HEK293 (cell line): ENCODE data around the gene RNF215.

ENCODE experiments used
- BCL11A ChIP-seq: fragments of 450-650 bp; formaldehyde crosslinking; IDR thresholded peaks from 2 replicates; pipeline ENCODE4 v1.5.1; 2016; ENCODE audit warnings: low read depth, missing biosample characterization, missing genetic modification characterization
- BCL6B ChIP-seq: fragments of 450-650 bp; formaldehyde crosslinking; IDR thresholded peaks from 2 replicates; pipeline ENCODE4 v1.5.1; 2017; ENCODE audit warnings: missing biosample characterization, missing genetic modification characterization
- ELK4 ChIP-seq: IDR thresholded peaks from 2 replicates; pipeline ENCODE4 v1.6.1; 2011; ENCODE audit warnings: mild to moderate bottlenecking, low read depth, low read length, borderline replicate concordance
- GLI2 ChIP-seq: fragments of 450-650 bp; formaldehyde crosslinking; IDR thresholded peaks from 2 replicates; pipeline ENCODE4; 2017; ENCODE audit warnings: missing biosample characterization, missing genetic modification characterization, low read depth, borderline replicate concordance
- HOXD13 ChIP-seq: sonication (generic); formaldehyde crosslinking; IDR thresholded peaks from 2 replicates; pipeline ENCODE4 v1.8.0; 2022; ENCODE audit warnings: missing genetic modification reagents, borderline replicate concordance
- ZBTB1 ChIP-seq: fragments of 450-650 bp; formaldehyde crosslinking; IDR thresholded peaks from 2 replicates; pipeline ENCODE4 v1.5.1; 2016; ENCODE audit warnings: missing biosample characterization, missing genetic modification characterization
- ZBTB21 ChIP-seq: fragments of 450-650 bp; formaldehyde crosslinking; IDR thresholded peaks from 2 replicates; pipeline ENCODE4 v1.5.1; 2017; ENCODE audit warnings: missing biosample characterization, missing genetic modification characterization
- ZBTB6 ChIP-seq: fragments of 450-650 bp; formaldehyde crosslinking; IDR thresholded peaks from 2 replicates; pipeline ENCODE4 v1.5.1; 2017; ENCODE audit warnings: missing biosample characterization, missing genetic modification characterization
- ZFHX2 ChIP-seq: fragments of 450-650 bp; formaldehyde crosslinking; conservative IDR thresholded peaks from 2 replicates; pipeline ENCODE4 v1.5.1; 2016; ENCODE audit warnings: missing biosample characterization, missing genetic modification characterization
- ZNF239 ChIP-seq: fragments of 450-650 bp; formaldehyde crosslinking; IDR thresholded peaks from 2 replicates; pipeline ENCODE4 v1.5.1; 2016; ENCODE audit warnings: missing biosample characterization, missing genetic modification characterization
- ZNF26 ChIP-seq: fragments of 450-650 bp; formaldehyde crosslinking; IDR thresholded peaks from 2 replicates; pipeline ENCODE4 v1.5.1; 2016; ENCODE audit warnings: missing biosample characterization, missing genetic modification characterization
- ZNF274 ChIP-seq, 2 experiments: fragments of 200-500 bp in 1 of 2; fragments of 450-650 bp in 1 of 2; sonication (Bioruptor generic) in 1 of 2; formaldehyde crosslinking in 1 of 2; IDR thresholded peaks; 2 replicates each; pipeline versions ENCODE4 v1.5.1 to v1.6.1; 2014 to 2016; ENCODE audit warnings: borderline replicate concordance in 1 of 2, inconsistent platforms in 1 of 2, low read length in 1 of 2, missing biosample characterization in 1 of 2, missing genetic modification characterization in 1 of 2
- ZNF37A ChIP-seq: fragments of 450-650 bp; IDR thresholded peaks from 2 replicates; pipeline ENCODE4 v1.5.1; 2018; ENCODE audit warnings: missing biosample characterization, missing genetic modification characterization
- ZNF391 ChIP-seq: fragments of 450-650 bp; formaldehyde crosslinking; IDR thresholded peaks from 2 replicates; pipeline ENCODE4 v1.5.1; 2016; ENCODE audit warnings: low read depth, missing biosample characterization, missing genetic modification characterization, borderline replicate concordance
- ZNF449 ChIP-seq: fragments of 450-650 bp; formaldehyde crosslinking; IDR thresholded peaks from 2 replicates; pipeline ENCODE4 v1.5.1; 2017; ENCODE audit warnings: missing biosample characterization, mild to moderate bottlenecking, missing genetic modification characterization, moderate library complexity
- ZNF48 ChIP-seq: fragments of 450-650 bp; formaldehyde crosslinking; IDR thresholded peaks from 2 replicates; pipeline ENCODE4 v1.5.1; 2016; ENCODE audit warnings: missing biosample characterization, missing genetic modification characterization
- ZNF530 ChIP-seq: fragments of 450-650 bp; formaldehyde crosslinking; IDR thresholded peaks from 2 replicates; pipeline ENCODE4 v1.5.1; 2016; ENCODE audit warnings: low read depth, missing biosample characterization, missing genetic modification characterization
- ZNF571 ChIP-seq: fragments of 450-650 bp; formaldehyde crosslinking; IDR thresholded peaks from 2 replicates; pipeline ENCODE4 v1.5.0; 2017; ENCODE audit warnings: missing biosample characterization, missing genetic modification characterization
- ZNF580 ChIP-seq: fragments of 450-650 bp; formaldehyde crosslinking; IDR thresholded peaks from 2 replicates; pipeline ENCODE4 v1.5.1; 2016; ENCODE audit warnings: missing biosample characterization, missing genetic modification characterization
- ZNF585B ChIP-seq: fragments of 450-650 bp; formaldehyde crosslinking; IDR thresholded peaks from 2 replicates; pipeline ENCODE4 v1.5.1; 2016; ENCODE audit warnings: missing biosample characterization, missing genetic modification characterization
- ZNF623 ChIP-seq: fragments of 450-650 bp; formaldehyde crosslinking; IDR thresholded peaks from 2 replicates; pipeline ENCODE4 v1.5.1; 2016; ENCODE audit warnings: missing biosample characterization, missing genetic modification characterization
- ZNF639 ChIP-seq: fragments of 450-650 bp; formaldehyde crosslinking; IDR thresholded peaks from 2 replicates; pipeline ENCODE4 v1.5.1; 2016; ENCODE audit warnings: missing biosample characterization, missing genetic modification characterization
- ZNF654 ChIP-seq: fragments of 450-650 bp; formaldehyde crosslinking; IDR thresholded peaks from 2 replicates; pipeline ENCODE4 v1.5.1; 2016; ENCODE audit warnings: low read depth, missing biosample characterization, missing genetic modification characterization
- ZNF692 ChIP-seq: fragments of 450-650 bp; formaldehyde crosslinking; IDR thresholded peaks from 2 replicates; pipeline ENCODE4 v1.5.1; 2016; ENCODE audit warnings: missing biosample characterization, missing genetic modification characterization
- ZNF747 ChIP-seq: fragments of 450-650 bp; formaldehyde crosslinking; IDR thresholded peaks from 2 replicates; pipeline ENCODE4 v1.5.1; 2016; ENCODE audit warnings: missing biosample characterization, missing genetic modification characterization
- ZSCAN16 ChIP-seq: fragments of 450-650 bp; formaldehyde crosslinking; IDR thresholded peaks from 2 replicates; pipeline ENCODE4 v1.5.1; 2016; ENCODE audit warnings: missing biosample characterization, missing genetic modification characterization
- ZSCAN23 ChIP-seq: fragments of 450-650 bp; formaldehyde crosslinking; IDR thresholded peaks from 2 replicates; pipeline ENCODE4 v1.5.1; 2016; ENCODE audit warnings: missing biosample characterization, missing genetic modification characterization

The RNF215 gene

GRCh38 chr22:30426388-30427353, 39.5 kb upstream of the RNF215 start (continued):
- TF ChIP-seq ZNF26 (no peak), ZNF37A (tag by site-specific recombination) (no peak), ZNF623 (tag by site-specific recombination) (no peak), ZNF580 (peak; percentile 10; the same call in 1 of the 2 replicates), ZFHX2 (tag by site-specific recombination) (peak; percentile 73), ZNF692 (no peak), ZNF530 (no peak), HOXD13 (CRISPR knock-in tag) (no peak), ZNF747 (tag by site-specific recombination) (no peak), ZNF391 (no peak), ZNF585B (tag by site-specific recombination) (no peak), ZNF48 (tag by site-specific recombination) (no peak), ELK4 (no peak), ZNF274 (IDR thresholded peaks at IDR 0.05; ENCODE audit: low read length) (no peak), ZNF274 (tag by site-specific recombination; IDR thresholded peaks at IDR 0.05; ENCODE audit: borderline replicate concordance) (no peak), ZSCAN23 (no peak), ZNF571 (tag by site-specific recombination) (no peak), ZBTB1 (tag by site-specific recombination) (no peak), ZNF654 (tag by site-specific recombination) (peak; percentile 23; the same call in 1 of the 2 replicates), ZNF449 (no peak), ZBTB21 (tag by site-specific recombination) (no peak), BCL11A (tag by site-specific recombination) (no peak), BCL6B (tag by site-specific recombination) (no peak), ZSCAN16 (no peak), ZNF239 (tag by site-specific recombination) (no peak), GLI2 (tag by site-specific recombination) (no peak), ZNF639 (tag by site-specific recombination) (no peak), ZBTB6 (tag by site-specific recombination) (no peak)
